Erythroblast (primary cell): ENCODE results near the gene RNF8.
"Not testable (repeated sequence)": the region's sequence is repeated elsewhere in the genome, so short reads cannot be mapped to it uniquely, and the experiment has no call there.

Experiments used
- GATA1 ChIP-seq: IDR thresholded peaks from 2 replicates; pipeline ENCODE4 v1.6.1; 2011; ENCODE audit warnings: low read depth, mild to moderate bottlenecking, control low read depth, low read length, moderate library complexity
- POLR2A ChIP-seq: IDR thresholded peaks from 2 replicates; pipeline ENCODE4 v1.6.1; 2011; ENCODE audit warnings: mild to moderate bottlenecking, low read length

DNA sequence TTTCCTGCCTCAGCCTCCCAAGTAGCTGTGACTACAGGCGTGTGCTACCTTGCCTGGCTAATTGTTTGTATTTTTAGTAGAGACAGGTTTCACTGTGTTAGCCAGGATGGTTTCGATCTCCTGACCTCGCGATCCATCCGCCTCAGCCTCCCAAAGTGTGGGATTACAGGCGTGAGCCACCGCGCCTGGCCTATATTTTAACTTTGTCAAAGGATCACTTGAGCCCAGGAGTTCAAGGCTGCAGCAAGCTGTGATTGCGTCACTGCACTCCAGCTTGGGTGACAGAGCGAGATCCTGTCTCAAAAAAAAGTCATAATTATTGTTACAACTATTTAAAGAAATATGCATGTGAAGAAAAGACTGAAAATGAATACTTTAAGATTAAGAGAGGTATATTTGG lies 23.4 kb upstream of the RNF8 start:
- not testable (repeated sequence) for TF ChIP-seq POLR2A, GATA1
